ENCODE results near the gene ADCY7.

- TF ChIP-seq CTCF (conservative IDR thresholded peaks at IDR 0.05) = no peak
- no peak for TF ChIP-seq ZFX (IDR thresholded peaks at IDR 0.05)
Observed at GRCh38 chr16:50238868-50239301, 27.5 kb upstream of the ADCY7 start.

Measured in C4-2B (cell line).